ENCODE results near the gene SIGLEC11. TPM values are rescaled to one million over a fixed set of nuclear protein-coding genes. Genes with fewer than 3 reads are reported as not detected.
"Not testable (repeated sequence)": the region's sequence is repeated elsewhere in the genome, so short reads cannot be mapped to it uniquely, and the experiment has no call there.

Gene SIGLEC11
- total RNA-seq, 1 experiment from 2014 or later: not detected

DNA sequence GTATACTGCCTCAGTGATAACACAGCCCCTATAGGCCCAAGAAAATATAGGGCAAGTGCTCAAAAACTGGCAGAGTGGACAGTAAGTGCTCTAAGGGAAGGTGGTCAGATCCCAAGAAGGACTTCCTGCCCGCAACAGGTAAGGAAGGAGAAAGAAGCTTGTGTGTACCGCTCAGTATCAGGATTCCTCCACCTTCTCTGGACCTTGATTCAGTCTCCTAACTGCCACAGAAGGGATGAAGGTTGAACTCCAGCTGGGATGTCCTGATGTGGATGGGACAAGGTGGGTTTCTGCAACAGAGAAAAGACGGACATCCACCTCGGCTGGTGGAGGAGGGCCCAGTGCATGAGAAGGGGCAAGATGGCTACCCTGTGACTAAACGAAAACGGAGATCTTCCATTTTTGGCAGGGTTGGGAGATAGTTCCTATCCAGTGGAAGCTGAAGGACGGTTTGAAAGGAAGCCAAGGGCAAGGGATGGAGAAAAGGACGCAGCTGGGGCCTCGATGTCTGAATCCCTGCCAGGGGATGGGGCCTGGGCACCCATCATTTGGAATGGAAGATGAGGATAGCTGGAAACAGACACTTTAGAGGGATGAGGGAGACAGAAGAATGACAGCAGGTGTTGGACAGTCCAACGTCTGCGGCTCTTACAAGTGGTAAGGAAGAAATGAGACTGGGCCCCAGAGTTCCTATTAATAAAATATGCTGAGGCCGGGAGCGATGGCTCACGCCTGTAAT is 33.3 kb downstream of the SIGLEC11 start:
- peak overlapping the region; percentile 92 for H3K27ac ChIP-seq (ENCODE audit: low read length)
- BruUV-seq (replicated peaks): no TSS peak
- H3K4me1 ChIP-seq (ENCODE audit: insufficient read depth, low read length): peaks cover 56% of the 10 kb centered on the region
- intact Hi-C loops (cut with micrococcal nuclease): no loop called here
- peak overlapping the region; percentile 81 for H3K4me3 ChIP-seq (ENCODE audit: low read length)
- H3K9me3 ChIP-seq (ENCODE audit: low read length): no peaks in the 10 kb centered on the region
- POLR2A ChIA-PET (ENCODE audit: unreplicated experiment): no interaction called here
- H3K27me3 ChIP-seq (ENCODE audit: low read length): no peaks in the 10 kb centered on the region
- ATAC-seq: no peak
- H2AFZ ChIP-seq (ENCODE audit: low read length): no peak overlapping the region
- peaks cover 12% of the 10 kb centered on the region for H3F3A ChIP-seq (ENCODE audit: low read length, unreplicated experiment)
- no peaks in the 10 kb centered on the region for H3K9me2 ChIP-seq (replicated peaks; ENCODE audit: low read length)
- peaks cover 37% of the 10 kb centered on the region for H4K20me1 ChIP-seq (ENCODE audit: low read length)
- DNase-seq: no peak
- peaks cover 83% of the 10 kb centered on the region for H3K79me2 ChIP-seq (ENCODE audit: low read length)
- peak overlapping the region; percentile 91 for H3K4me2 ChIP-seq (ENCODE audit: low read length)
- peak overlapping the region; percentile 98 for H3K9ac ChIP-seq (ENCODE audit: low read length)
- TF ChIP-seq EZH2phosphoT487 (IDR thresholded peaks at IDR 0.05; ENCODE audit: borderline replicate concordance, low read length) (no peak), EZH2 (IDR thresholded peaks at IDR 0.05; ENCODE audit: low read length, unreplicated experiment) (no peak)
- TF ChIP-seq, protein P1, sequence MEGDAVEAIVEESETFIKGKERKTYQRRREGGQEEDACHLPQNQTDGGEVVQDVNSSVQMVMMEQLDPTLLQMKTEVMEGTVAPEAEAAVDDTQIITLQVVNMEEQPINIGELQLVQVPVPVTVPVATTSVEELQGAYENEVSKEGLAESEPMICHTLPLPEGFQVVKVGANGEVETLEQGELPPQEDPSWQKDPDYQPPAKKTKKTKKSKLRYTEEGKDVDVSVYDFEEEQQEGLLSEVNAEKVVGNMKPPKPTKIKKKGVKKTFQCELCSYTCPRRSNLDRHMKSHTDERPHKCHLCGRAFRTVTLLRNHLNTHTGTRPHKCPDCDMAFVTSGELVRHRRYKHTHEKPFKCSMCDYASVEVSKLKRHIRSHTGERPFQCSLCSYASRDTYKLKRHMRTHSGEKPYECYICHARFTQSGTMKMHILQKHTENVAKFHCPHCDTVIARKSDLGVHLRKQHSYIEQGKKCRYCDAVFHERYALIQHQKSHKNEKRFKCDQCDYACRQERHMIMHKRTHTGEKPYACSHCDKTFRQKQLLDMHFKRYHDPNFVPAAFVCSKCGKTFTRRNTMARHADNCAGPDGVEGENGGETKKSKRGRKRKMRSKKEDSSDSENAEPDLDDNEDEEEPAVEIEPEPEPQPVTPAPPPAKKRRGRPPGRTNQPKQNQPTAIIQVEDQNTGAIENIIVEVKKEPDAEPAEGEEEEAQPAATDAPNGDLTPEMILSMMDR (conservative IDR thresholded peaks at IDR 0.05; ENCODE audit: low read depth, low read length): no peak
- CTCF ChIA-PET: no interaction called here
- H3K36me3 ChIP-seq (ENCODE audit: low read depth, low read length): peaks cover 52% of the 10 kb centered on the region

DNA sequence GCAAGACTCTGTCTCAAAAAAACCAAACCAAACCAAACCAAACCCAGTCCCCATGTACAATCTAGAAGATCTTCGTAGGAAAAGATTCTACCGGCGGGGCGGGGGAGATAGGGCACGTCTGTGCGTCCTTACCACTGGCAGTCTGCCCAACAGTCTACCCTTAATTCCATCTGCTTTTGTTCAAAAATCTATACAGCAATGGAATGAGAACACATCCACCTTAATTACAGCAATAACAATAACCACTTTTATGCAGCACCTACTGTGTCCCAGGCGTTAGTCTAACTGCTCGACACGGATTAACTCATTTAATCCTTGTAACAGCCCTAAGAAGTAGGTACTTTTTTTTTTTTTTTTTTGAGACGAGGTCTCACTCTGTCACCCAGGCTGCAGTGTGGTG is 34.5 kb downstream of the SIGLEC11 start:
- Histone ChIP-seq H3K27me3 (ENCODE audit: low read length) (no peaks in the 10 kb centered on the region), H3K36me3 (ENCODE audit: low read depth, low read length) (peaks cover 59% of the 10 kb centered on the region), H3K9me3 (ENCODE audit: low read length) (no peaks in the 10 kb centered on the region), H3F3A (ENCODE audit: low read length, unreplicated experiment) (peaks cover 8% of the 10 kb centered on the region), H3K4me2 (ENCODE audit: low read length) (peak overlapping the region; percentile 91; the same call in 1 of the 2 replicates), H3K4me3 (ENCODE audit: low read length) (no peak overlapping the region; the same call in 1 of the 2 replicates), H4K20me1 (ENCODE audit: low read length) (peaks cover 47% of the 10 kb centered on the region), H3K79me2 (ENCODE audit: low read length) (peaks cover 94% of the 10 kb centered on the region), H3K9me2 (replicated peaks; ENCODE audit: low read length) (no peaks in the 10 kb centered on the region), H3K9ac (ENCODE audit: low read length) (no peak overlapping the region), H3K27ac (ENCODE audit: low read length) (no peak overlapping the region), H3K4me1 (ENCODE audit: insufficient read depth, low read length) (peaks cover 52% of the 10 kb centered on the region), H2AFZ (ENCODE audit: low read length) (no peak overlapping the region)
- no TSS peak for BruUV-seq (replicated peaks)
- ATAC-seq (no peak), DNase-seq (no peak)
- TF ChIP-seq, protein P1 (conservative IDR thresholded peaks at IDR 0.05; ENCODE audit: low read depth, low read length): no peak
- TF ChIP-seq EZH2phosphoT487 (IDR thresholded peaks at IDR 0.05; ENCODE audit: borderline replicate concordance, low read length) (no peak), EZH2 (IDR thresholded peaks at IDR 0.05; ENCODE audit: low read length, unreplicated experiment) (no peak)
- ChIA-PET POLR2A (ENCODE audit: unreplicated experiment) (no interaction called here), CTCF (no interaction called here)
- intact Hi-C loops (cut with micrococcal nuclease): no loop called here

DNA sequence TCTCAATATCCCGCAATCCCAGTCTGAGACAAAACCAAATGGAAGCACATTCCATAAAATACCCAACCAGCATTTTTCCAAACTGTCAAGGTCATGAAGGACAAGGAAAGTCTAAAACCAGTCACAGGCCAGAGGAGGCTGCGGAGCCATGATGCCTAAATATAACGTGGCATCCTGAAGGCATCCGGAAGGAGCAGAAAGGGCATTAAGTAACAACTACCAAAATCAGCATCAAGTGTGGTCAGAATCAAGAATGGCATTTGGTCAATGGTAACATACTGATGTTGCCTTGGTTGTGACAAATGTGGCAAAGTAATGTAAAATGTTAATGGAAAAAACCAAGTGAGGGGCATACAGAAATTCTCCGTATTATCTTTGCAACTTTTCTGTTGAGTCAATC is 35.5 kb downstream of the SIGLEC11 start:
- ChIA-PET CTCF (no interaction called here), POLR2A (ENCODE audit: unreplicated experiment) (no interaction called here)
- H3K27ac ChIP-seq (ENCODE audit: low read length): no peak overlapping the region
- peaks cover 60% of the 10 kb centered on the region for H3K36me3 ChIP-seq (ENCODE audit: low read depth, low read length)
- BruUV-seq (replicated peaks): no TSS peak
- H3K4me3 ChIP-seq (ENCODE audit: low read length): no peak overlapping the region
- H3K4me2 ChIP-seq (ENCODE audit: low read length): peak overlapping the region; percentile 15; the same call in 1 of the 2 replicates
- no peaks in the 10 kb centered on the region for H3K9me2 ChIP-seq (replicated peaks; ENCODE audit: low read length)
- peaks cover 41% of the 10 kb centered on the region for H3K4me1 ChIP-seq (ENCODE audit: insufficient read depth, low read length)
- no peak overlapping the region for H3K9ac ChIP-seq (ENCODE audit: low read length)
- DNase-seq: no peak
- H2AFZ ChIP-seq (ENCODE audit: low read length): no peak overlapping the region
- H3F3A ChIP-seq (ENCODE audit: low read length, unreplicated experiment): peaks cover 4% of the 10 kb centered on the region
- no peaks in the 10 kb centered on the region for H3K27me3 ChIP-seq (ENCODE audit: low read length)
- no peak for TF ChIP-seq EZH2 (IDR thresholded peaks at IDR 0.05; ENCODE audit: low read length, unreplicated experiment)
- TF ChIP-seq, protein P1 (conservative IDR thresholded peaks at IDR 0.05; ENCODE audit: low read depth, low read length): no peak
- no peak for TF ChIP-seq EZH2phosphoT487 (IDR thresholded peaks at IDR 0.05; ENCODE audit: borderline replicate concordance, low read length)
- ATAC-seq: no peak
- peaks cover 97% of the 10 kb centered on the region for H3K79me2 ChIP-seq (ENCODE audit: low read length)
- no peaks in the 10 kb centered on the region for H3K9me3 ChIP-seq (ENCODE audit: low read length)
- intact Hi-C loops (cut with micrococcal nuclease): no loop called here
- peaks cover 57% of the 10 kb centered on the region for H4K20me1 ChIP-seq (ENCODE audit: low read length)

DNA sequence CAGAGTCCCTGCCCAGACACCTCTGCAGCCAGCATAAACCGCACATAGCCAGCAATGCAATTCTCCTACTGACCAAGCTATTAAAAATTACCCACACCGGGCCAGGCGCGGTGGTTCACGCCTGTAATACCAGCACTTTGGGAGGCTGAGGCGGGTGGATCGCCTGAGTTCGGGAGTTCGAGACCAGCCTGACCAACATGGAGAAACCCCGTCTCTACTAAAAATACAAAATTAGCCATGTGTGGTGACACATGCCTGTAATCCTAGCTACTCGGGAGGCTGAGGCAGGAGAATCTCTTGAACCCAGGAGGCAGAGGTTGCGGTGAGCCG is 36.1 kb downstream of the SIGLEC11 start:
- H3K4me3 ChIP-seq (ENCODE audit: low read length); H3K9ac ChIP-seq (ENCODE audit: low read length); intact Hi-C loops (cut with micrococcal nuclease); H3F3A ChIP-seq (ENCODE audit: low read length, unreplicated experiment); H3K4me2 ChIP-seq (ENCODE audit: low read length); CTCF ChIA-PET; BruUV-seq (replicated peaks); POLR2A ChIA-PET (ENCODE audit: unreplicated experiment); H3K9me2 ChIP-seq (replicated peaks; ENCODE audit: low read length); ATAC-seq; H2AFZ ChIP-seq (ENCODE audit: low read length); H3K27ac ChIP-seq (ENCODE audit: low read length); DNase-seq; H3K27me3 ChIP-seq (ENCODE audit: low read length); H3K9me3 ChIP-seq (ENCODE audit: low read length): not testable (repeated sequence)
- Histone ChIP-seq H3K4me1 (ENCODE audit: insufficient read depth, low read length) (peaks cover 35% of the 10 kb centered on the region), H4K20me1 (ENCODE audit: low read length) (peaks cover 61% of the 10 kb centered on the region), H3K79me2 (ENCODE audit: low read length) (peaks cover 99% of the 10 kb centered on the region), H3K36me3 (ENCODE audit: low read depth, low read length) (peaks cover 62% of the 10 kb centered on the region)

Data from PC-3 (cell line).